ENCODE data around the gene BICC1. TPM values are rescaled to one million over a fixed set of nuclear protein-coding genes. Genes with fewer than 3 reads are reported as not detected.

The BICC1 gene
- total and polyA plus RNA-seq, 2 donors (not counting 1 experiment from before 2014, with no cell fraction given), result 22.6 to 64.7 TPM

GRCh38 chr10:58784361-58784760 lies 271.7 kb downstream of the BICC1 start:
- no peaks in the 10 kb centered on the region for H3K36me3 ChIP-seq (ENCODE audit: control insufficient read depth, insufficient read depth, low read length)
- H3K9me3 ChIP-seq (ENCODE audit: control insufficient read depth, insufficient read depth, low read depth, low read length), result no peaks in the 10 kb centered on the region
- H3K4me3 ChIP-seq (replicated peaks in 1 of 4; ENCODE audit: control extremely low read depth in 1 of 4, insufficient read depth in 1 of 4, low read depth in 3 of 4, low read length in 4 of 4), result no peak overlapping the region
- no peak overlapping the region for H3K27ac ChIP-seq (ENCODE audit: insufficient read depth, low read length)
- no peaks in the 10 kb centered on the region for H3K79me2 ChIP-seq (ENCODE audit: control insufficient read depth, insufficient read depth, low read length)
- no peak overlapping the region for H3K4me2 ChIP-seq (ENCODE audit: extremely low read depth, insufficient read depth, low read length)
- no peaks in the 10 kb centered on the region for H3K27me3 ChIP-seq (ENCODE audit: control insufficient read depth, insufficient read depth, low read length)
- no peak overlapping the region for H2AFZ ChIP-seq (ENCODE audit: low read length)
- TF ChIP-seq CTCF (conservative IDR thresholded peaks at IDR 0.05 in 1 of 2, IDR thresholded peaks at IDR 0.05 in 1 of 2; ENCODE audit: low read depth in 1 of 2, low read length in 2 of 2) (no peak), EZH2 (IDR thresholded peaks at IDR 0.05; ENCODE audit: low read length, missing control alignments) (no peak)
- H3K9ac ChIP-seq (ENCODE audit: insufficient read depth, low read length), result no peak overlapping the region
- peaks cover 5% of the 10 kb centered on the region for H3K4me1 ChIP-seq (ENCODE audit: control insufficient read depth, extremely low read depth, insufficient read depth, low read length)
- no peaks in the 10 kb centered on the region for H4K20me1 ChIP-seq (ENCODE audit: control insufficient read depth, extremely low read depth, insufficient read depth, low read length)
- DNase-seq (ENCODE audit: low read depth in 2 of 2), result peak in 1 of 2 donors; percentile 56

- Histone ChIP-seq H3K9ac (ENCODE audit: insufficient read depth, low read length) (no peak overlapping the region), H3K27me3 (ENCODE audit: control insufficient read depth, insufficient read depth, low read length) (no peaks in the 10 kb centered on the region), H3K9me3 (ENCODE audit: control insufficient read depth, insufficient read depth, low read depth, low read length) (no peaks in the 10 kb centered on the region), H2AFZ (ENCODE audit: low read length) (no peak overlapping the region), H3K79me2 (ENCODE audit: control insufficient read depth, insufficient read depth, low read length) (no peaks in the 10 kb centered on the region), H3K4me3 (replicated peaks in 1 of 4; ENCODE audit: control extremely low read depth in 1 of 4, insufficient read depth in 1 of 4, low read depth in 3 of 4, low read length in 4 of 4) (no peak overlapping the region), H3K4me1 (ENCODE audit: control insufficient read depth, extremely low read depth, insufficient read depth, low read length) (peaks cover 5% of the 10 kb centered on the region), H3K36me3 (ENCODE audit: control insufficient read depth, insufficient read depth, low read length) (no peaks in the 10 kb centered on the region), H4K20me1 (ENCODE audit: control insufficient read depth, extremely low read depth, insufficient read depth, low read length) (no peaks in the 10 kb centered on the region), H3K27ac (ENCODE audit: insufficient read depth, low read length) (no peak overlapping the region), H3K4me2 (ENCODE audit: extremely low read depth, insufficient read depth, low read length) (no peak overlapping the region)
- no peak for DNase-seq (ENCODE audit: low read depth in 2 of 2)
- TF ChIP-seq CTCF (conservative IDR thresholded peaks at IDR 0.05 in 1 of 2, IDR thresholded peaks at IDR 0.05 in 1 of 2; ENCODE audit: low read depth in 1 of 2, low read length in 2 of 2) (no peak), EZH2 (IDR thresholded peaks at IDR 0.05; ENCODE audit: low read length, missing control alignments) (no peak)
Observed at GRCh38 chr10:58785354-58785753, 272.7 kb downstream of the BICC1 start.

GRCh38 chr10:58791137-58791536 lies 278.5 kb downstream of the BICC1 start:
- Histone ChIP-seq H4K20me1 (ENCODE audit: control insufficient read depth, extremely low read depth, insufficient read depth, low read length) (no peaks in the 10 kb centered on the region), H3K79me2 (ENCODE audit: control insufficient read depth, insufficient read depth, low read length) (no peaks in the 10 kb centered on the region), H3K9me3 (ENCODE audit: control insufficient read depth, insufficient read depth, low read depth, low read length) (no peaks in the 10 kb centered on the region), H3K27me3 (ENCODE audit: control insufficient read depth, insufficient read depth, low read length) (no peaks in the 10 kb centered on the region), H3K27ac (ENCODE audit: insufficient read depth, low read length) (no peak overlapping the region), H3K4me2 (ENCODE audit: extremely low read depth, insufficient read depth, low read length) (no peak overlapping the region), H3K4me3 (replicated peaks in 1 of 4; ENCODE audit: control extremely low read depth in 1 of 4, insufficient read depth in 1 of 4, low read depth in 3 of 4, low read length in 4 of 4) (no peak overlapping the region), H3K9ac (ENCODE audit: insufficient read depth, low read length) (no peak overlapping the region), H2AFZ (ENCODE audit: low read length) (no peak overlapping the region), H3K36me3 (ENCODE audit: control insufficient read depth, insufficient read depth, low read length) (no peaks in the 10 kb centered on the region), H3K4me1 (ENCODE audit: control insufficient read depth, extremely low read depth, insufficient read depth, low read length) (no peaks in the 10 kb centered on the region)
- TF ChIP-seq EZH2 (IDR thresholded peaks at IDR 0.05; ENCODE audit: low read length, missing control alignments) (no peak), CTCF (conservative IDR thresholded peaks at IDR 0.05 in 1 of 2, IDR thresholded peaks at IDR 0.05 in 1 of 2; ENCODE audit: low read depth in 1 of 2, low read length in 2 of 2) (no peak)
- peak; percentile 47 to 74 for DNase-seq (ENCODE audit: low read depth in 2 of 2)
